Fibroblast of villous mesenchyme (primary cell): Measurements from ENCODE around the gene DESI2. TPM values are rescaled to one million over a fixed set of nuclear protein-coding genes. Genes with fewer than 3 reads are reported as not detected.
A peak's percentile ranks its signal among the peaks of the same experiment; 100 is the strongest.

ENCODE experiments used
- DNase-seq: peaks from one replicate; pipeline ENCODE4 v3.0.0-alpha.2; 2010; ENCODE audit warnings: low read depth
- H3K4me3 ChIP-seq: 2 replicates; pipeline ENCODE4 v1.5.1; 2011; ENCODE audit warnings: low read depth, mild to moderate bottlenecking, low read length
- total RNA-seq: library from RNA; depleted of rRNA; stranded (reverse); fragments of >200 nt; gene quantifications from 2 replicates; pipeline ENCODE4 v1.2.3, GENCODE V29; 2012
- TF ChIP-seq, protein P1 (sequence below): IDR thresholded peaks from 2 replicates; pipeline ENCODE4 v1.5.1; 2012; ENCODE audit warnings: low read depth, mild to moderate bottlenecking, low read length; ENCODE audit not compliant: insufficient read depth

Gene DESI2
- 49.9 and 78.2 TPM in 2 replicates for total RNA-seq

DNA sequence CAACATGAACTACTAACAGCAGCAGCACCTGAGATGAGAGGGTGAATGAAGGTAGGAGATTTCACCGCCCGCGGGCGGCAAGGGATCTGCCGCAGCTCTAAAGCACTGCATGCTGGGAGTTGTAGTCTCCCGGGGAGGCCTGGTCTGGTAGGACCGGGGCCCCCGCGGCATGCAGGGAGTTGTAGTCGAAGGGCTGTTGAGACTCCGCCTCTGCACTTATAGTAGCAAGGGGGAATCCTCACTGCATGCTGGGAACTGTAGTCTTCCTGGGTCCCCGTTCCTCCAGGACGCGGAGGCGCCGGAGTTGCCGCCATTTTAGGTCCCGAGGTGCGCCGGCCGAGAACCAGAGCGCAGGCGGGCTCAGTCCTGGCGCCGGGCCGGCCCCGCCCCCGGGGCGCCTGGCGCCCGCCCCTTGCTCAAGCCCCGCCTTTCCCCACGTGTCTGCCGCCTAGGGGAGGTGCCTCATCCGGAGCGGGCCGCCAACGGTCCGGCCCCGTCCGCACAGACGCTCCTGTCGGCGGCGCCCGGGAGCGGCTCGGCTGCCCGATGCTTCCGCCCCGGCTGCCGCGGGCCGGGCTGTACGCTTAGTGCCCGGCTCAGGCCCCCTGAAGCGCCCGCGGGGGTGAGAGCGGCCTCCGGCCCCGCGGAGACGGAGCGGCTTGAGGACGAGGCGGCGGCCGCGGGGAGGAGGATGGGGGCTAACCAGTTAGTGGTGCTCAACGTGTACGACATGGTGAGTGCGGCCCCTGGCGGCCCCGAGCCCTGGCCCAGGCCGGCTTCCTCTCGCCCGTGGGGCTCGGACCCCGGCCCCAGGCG, at the start of gene DESI2:
TSS of gene DESI2 (plus strand) at position 504 of the 816 bp plus-strand sequence. CDS start at position 692, 188 bp downstream.
- TF ChIP-seq, protein P1, sequence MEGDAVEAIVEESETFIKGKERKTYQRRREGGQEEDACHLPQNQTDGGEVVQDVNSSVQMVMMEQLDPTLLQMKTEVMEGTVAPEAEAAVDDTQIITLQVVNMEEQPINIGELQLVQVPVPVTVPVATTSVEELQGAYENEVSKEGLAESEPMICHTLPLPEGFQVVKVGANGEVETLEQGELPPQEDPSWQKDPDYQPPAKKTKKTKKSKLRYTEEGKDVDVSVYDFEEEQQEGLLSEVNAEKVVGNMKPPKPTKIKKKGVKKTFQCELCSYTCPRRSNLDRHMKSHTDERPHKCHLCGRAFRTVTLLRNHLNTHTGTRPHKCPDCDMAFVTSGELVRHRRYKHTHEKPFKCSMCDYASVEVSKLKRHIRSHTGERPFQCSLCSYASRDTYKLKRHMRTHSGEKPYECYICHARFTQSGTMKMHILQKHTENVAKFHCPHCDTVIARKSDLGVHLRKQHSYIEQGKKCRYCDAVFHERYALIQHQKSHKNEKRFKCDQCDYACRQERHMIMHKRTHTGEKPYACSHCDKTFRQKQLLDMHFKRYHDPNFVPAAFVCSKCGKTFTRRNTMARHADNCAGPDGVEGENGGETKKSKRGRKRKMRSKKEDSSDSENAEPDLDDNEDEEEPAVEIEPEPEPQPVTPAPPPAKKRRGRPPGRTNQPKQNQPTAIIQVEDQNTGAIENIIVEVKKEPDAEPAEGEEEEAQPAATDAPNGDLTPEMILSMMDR: peak; percentile 49
- peak within 1 kb of the TSS; percentile 95 for H3K4me3 ChIP-seq
- peak; percentile 100 for DNase-seq

DNA sequence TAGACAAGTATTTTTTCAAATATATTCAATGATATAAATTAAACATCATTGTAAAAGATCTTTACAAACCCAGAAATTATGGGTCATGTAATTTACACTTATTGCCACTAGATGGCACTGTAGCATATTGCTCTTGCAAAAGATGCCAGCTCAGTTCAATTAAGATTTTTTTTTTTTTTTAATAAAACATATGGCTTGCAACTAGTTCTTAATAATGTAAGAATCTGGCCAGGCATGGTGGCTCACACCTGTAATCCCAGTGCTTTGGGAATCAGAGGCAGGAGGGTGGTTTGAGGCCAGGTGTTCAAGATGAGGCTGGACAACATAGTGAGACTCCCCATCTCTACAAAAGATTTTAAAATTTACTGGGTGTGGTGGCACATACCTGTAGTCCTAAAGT, 49.4 kb upstream of the DESI2 start:
- no peak overlapping the region for H3K4me3 ChIP-seq
- peak; percentile 49 for DNase-seq
- TF ChIP-seq, protein P1: peak; percentile 60

DNA sequence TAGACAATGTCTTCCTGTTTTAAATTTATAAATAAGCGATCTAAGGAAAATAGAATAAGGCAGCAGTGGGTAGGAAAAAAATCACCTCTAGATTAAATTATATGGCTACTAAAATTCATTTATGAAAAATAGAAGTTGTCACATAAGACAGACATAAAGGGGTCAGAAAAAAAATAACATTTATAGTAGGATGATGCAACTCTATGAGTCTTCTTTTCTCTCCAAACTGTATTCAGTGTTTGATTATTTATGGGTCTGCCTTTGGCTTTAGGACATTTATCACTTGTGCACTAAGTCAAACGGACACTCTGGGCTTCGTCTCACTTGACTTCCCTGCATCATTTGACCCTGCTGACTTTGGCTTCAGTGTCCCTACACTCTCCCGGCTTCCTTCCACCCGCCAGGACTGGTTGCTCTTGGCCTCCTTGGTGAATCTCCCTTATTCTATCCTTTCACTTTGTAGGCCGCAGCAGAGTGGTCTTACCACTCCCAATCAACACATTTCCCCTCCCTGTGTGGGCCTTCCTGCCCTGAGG, 47.0 kb upstream of the DESI2 start:
- no peak for DNase-seq
- TF ChIP-seq, protein P1: no peak

DNA sequence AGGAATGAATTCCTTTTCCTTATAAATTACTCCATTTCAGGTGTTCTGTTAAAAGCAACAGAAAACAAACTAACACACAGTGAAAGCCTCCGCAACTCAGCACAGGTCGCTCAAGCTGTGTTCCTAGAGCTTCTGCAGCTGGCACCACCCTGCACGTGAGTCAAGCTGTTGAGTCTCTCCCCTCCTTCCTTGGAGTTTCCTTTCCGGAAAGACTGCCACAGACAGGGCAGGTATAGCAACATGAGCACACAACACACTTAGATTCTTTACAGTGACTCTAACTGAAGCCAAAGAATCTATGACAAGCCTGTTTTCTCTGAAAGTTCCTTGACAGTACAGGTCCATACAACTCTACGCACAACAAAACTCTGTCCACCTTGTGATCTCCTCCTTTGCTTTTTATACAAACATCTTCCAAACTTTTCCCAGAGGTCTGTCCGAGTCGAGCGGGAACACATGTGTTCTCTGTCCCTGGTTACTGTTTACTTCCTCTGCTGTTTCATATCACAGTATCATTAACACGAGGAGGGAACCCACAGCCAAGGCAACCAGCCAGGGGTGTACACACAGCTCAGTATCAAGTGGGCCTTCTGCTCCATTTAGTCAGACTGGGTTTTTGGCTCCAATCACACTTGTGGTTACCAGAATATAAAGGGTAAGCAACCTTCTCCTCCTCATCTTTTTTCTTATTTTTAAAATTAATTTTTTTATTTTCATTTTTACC, 38.7 kb upstream of the DESI2 start:
- DNase-seq: no peak
- no peak overlapping the region for H3K4me3 ChIP-seq
- TF ChIP-seq, protein P1: no peak

More for the DNA sequence above, 47.0 kb upstream of the DESI2 start:
- no peak overlapping the region for H3K4me3 ChIP-seq

DNA sequence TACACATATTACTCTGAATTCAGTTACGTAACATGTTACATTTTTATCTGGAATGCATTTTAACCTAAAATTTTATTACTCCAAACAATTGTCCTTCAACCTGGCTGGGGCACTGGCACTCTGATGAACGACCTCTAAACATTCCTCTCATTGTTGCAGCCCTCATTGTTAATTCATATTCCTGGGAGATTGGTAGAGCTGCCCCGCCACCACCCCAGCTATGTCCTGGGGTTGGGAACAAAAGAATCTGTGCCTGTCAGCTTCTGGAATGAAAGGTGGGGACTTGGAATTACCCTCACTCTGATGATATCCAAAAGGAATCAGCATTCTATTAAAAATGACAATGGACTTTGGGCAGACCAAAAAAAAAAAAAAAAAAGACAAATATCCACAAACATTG, 38.0 kb upstream of the DESI2 start:
- no peak overlapping the region for H3K4me3 ChIP-seq
- no peak for DNase-seq
- TF ChIP-seq, protein P1: no peak

DNA sequence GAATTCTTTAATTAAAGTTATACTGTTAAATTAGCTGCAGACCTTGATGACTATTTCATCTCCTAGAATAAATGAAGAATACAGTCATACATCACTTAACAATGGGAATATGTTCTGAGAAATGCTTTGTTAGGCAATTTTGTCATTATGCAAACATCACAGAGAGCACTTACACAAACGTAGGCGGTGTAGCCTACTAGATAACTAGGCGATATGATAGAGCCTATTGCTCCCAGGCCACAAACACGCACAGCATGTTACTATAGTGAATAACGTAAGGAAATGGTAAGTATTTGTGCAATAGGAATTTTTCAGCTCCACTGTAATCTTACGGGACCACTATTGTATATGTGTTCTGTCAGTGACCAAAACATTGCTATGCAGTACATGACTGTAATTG, 37.6 kb upstream of the DESI2 start:
- DNase-seq: no peak
- TF ChIP-seq, protein P1: no peak
- no peak overlapping the region for H3K4me3 ChIP-seq
